CD4-positive, alpha-beta T cell treated with Interleukin-15 for 4 hours (primary cell): Measurements from ENCODE around the gene CHST9.
"Not testable (repeated sequence)": the region's sequence is repeated elsewhere in the genome, so short reads cannot be mapped to it uniquely, and the experiment has no call there.

Experiments used
- DNase-seq: peaks from one replicate; pipeline ENCODE4 v3.0.0-alpha.2; 2020; ENCODE audit warnings: low spot score

The CHST9 gene

GRCh38 chr18:27171993-27172392 is 13.1 kb downstream of the CHST9 start:
- DNase-seq, result no peak

DNA sequence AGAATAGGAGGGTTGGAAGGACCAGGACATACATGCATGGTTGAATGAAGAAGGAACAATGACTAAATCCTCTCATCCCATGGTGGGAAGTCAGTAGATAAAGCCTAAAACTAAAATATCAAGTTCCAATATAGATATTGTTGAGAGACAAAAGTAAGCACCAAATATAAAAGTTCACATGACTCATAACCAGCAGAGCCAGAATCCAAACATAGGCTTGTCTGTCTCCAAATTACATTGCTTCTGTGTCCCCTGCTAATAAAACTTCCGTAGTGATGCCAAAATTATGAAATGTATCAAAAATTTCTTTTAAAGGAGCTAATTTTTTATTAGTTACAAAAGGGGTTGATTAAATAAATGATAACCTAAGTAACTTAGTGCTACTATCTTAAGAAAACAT is 19.7 kb downstream of the CHST9 start:
- no peak for DNase-seq

DNA sequence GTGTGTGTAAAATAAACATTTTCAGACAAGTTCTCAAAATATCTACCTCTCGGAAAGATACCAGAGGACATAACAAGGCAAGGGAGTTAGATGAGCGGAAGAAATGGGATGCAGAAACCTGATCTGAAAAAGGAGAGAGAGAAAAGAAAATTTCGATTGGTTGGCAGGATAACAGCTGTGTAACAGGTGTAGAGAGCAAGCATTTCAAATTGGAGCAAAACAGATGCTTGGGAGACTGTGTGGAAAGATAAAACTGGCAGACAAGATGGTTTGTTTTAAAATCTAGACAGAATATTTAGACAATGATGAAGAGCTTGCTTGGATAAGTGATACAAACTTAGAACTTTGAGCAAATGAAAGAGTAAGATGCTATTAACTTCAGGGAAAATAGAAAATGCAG is 20.2 kb downstream of the CHST9 start:
- no peak for DNase-seq

GRCh38 chr18:27163197-27163716 is 21.9 kb downstream of the CHST9 start:
- not testable (repeated sequence) for DNase-seq

DNA sequence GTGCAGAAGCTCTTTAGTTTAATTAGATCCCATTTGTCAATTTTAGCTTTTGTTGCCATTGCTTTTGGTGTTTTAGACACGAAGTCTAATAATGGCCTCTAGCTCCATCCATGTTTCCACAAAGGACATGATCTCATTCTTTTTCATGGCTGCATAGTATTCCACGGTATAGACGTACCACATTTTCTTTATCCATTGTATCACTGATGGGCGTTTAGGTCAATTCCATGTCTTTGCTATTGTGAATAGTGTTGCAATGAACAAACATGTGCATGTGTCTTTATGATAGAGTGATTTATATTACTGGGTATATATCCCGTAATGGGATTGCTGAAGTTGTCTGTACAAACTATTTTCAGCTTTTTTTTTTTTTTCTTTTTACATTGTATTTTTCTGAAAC is 35.9 kb downstream of the CHST9 start:
- not testable (repeated sequence) for DNase-seq

DNA sequence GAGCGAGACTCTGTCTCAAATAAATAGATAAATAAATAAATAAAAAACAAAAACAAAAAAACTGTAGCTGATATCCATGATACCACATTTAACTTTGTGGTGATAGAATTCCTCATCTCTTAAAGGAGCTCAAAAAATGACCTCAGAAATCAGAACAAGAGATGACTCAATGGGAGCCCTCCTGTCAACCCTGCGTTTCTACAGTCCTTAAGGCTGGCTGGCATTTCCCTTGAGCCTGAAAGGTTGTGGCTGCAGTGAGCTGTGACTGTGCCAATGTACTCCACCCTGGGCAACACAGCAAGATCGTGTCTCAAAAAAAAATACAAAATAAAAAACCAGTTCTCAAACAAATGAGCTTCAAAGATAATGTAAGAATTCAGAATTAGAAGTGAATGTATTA is 40.4 kb downstream of the CHST9 start:
- DNase-seq, result no peak

DNA sequence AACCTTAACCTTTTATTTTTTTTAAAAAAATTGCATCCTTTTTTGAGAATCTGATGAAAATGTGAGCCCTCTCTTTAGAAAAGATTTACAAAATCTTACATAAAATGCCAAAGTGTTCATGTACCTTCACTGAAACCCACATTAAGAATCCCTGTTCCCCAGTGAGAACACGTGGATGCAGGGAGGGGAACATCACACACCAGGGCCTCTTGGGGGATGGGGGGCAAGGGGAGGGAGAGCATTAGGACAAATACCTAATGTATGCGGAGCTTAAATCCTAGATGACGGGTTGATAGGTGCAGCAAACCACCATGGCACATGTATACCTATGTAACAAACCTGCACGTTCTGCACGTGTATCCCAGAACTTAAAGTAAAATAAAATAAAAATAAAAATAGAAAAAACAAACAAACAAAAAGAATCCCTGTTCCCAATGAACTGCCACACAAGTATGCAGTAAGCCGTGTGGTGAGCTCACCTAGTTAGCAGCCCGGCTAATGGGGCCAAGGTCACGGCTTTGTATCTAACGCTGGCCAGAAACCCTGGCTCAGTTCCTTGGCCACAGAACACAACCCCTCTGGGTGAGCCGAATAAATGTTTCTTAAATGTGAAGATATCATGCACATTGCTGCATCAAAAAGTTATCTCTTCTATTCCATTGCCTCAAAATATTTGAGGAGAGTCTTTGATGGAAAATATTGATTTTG is 41.4 kb downstream of the CHST9 start:
- no peak for DNase-seq

- no peak for DNase-seq
These were observed 42.2 kb downstream of the CHST9 start for GRCh38 chr18:27142891-27143290.

- no peak for DNase-seq
These were observed 43.2 kb downstream of the CHST9 start for GRCh38 chr18:27141876-27142275.

DNA sequence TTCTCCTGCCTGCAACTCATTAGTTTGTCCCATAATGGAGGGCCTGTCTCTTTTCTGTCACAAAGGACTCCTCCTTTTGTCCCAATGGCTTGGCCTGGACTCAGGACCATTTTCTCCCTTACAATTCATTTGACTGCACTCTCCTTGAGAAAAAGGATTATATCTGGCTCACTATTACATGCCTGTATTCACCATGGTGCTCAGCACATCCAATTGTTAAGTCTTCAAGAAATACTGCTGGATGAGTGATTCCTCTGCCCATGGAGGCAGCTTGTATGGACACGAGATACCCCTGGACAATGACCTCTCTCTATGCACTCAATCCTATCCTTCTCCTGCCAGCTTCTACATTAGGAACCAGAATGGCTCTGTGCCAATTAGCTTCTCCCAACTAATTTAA is 47.0 kb downstream of the CHST9 start:
- DNase-seq, result no peak

GRCh38 chr18:27136208-27136535 is 48.9 kb downstream of the CHST9 start:
- DNase-seq, result no peak

- no peak for DNase-seq
These were observed 49.5 kb downstream of the CHST9 start for GRCh38 chr18:27135504-27136207.

DNA sequence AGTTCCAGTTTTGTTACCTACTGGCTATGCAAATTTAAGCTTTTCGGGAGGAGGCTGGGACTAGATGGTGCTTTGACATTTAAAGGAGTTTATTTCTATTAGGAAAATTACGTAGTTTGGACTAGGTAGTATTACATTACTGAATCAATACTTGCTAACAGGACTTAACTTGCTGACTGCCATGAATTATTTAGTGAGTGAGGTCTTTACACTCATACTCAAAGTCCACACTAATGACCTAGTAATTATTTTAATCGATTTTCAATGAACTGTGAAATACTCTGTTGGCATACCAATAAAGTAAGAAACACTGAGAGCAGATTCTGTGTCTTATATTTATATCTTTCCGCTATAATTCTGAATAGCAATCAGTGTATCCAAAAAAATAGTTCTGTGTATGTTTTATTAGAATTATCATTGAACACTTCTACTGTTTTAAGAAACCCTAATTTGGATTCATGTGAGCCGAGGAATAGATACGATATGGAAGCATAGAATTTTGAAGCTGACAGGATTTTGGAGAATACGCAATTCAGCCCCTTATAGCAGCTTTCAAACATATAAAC is 55.0 kb downstream of the CHST9 start:
- DNase-seq, result no peak

DNA sequence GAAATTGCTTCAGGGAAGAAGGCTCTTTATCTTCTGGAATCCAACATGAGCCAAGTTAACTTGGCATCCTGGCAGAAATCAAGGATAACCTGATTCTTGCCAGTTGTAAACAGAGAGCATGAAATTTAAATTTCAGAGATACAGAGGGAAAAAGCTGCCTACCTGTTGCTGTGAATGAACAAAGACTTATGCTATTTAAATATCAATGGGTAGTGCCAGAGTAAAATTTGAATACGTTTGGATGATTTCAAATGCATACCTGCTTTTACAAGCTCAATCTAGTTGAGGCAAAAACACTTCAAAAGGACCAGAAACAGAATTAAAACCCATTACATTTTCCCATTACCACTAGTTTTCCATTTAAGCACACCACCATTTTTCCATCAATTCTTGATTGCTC is 60.9 kb downstream of the CHST9 start:
- no peak for DNase-seq

DNA sequence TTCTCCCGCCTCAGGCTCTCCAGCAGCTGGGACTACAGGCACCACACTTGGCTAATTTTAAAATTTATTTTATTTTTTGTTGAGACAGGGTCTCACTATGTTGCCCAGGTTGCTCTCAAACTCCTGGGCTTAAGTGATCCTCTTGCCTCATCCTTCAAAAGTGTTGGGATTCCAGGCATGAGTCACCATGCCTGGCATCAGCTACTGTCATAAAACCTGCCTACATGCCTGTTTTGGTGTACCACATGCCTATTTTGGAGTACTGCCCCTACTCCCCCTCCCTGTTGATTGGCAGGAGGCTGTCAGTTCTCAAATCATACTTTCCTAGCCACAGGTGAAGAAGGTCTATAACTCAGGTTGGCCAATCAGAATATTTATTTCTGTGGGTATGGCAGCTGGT is 64.0 kb downstream of the CHST9 start:
- DNase-seq, result no peak

DNA sequence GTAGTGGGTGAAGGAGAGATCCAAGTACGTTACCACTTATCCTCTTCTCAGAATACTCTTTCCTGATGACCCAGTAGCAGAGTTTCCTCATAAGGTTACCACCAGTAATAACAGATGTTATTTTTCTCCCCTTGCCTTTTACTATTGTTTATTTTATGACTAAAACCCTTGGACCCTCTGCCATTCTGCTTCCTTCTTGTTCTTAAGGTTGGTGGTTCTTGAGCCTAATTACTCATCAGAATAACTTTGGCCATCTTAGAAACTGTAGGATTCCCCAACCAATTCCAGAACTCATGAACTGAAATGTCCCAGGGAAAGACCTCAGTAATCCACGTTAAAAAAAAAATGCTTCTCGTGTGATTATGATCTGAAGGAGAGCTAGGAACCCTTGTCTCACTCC is 64.9 kb downstream of the CHST9 start:
- no peak for DNase-seq

DNA sequence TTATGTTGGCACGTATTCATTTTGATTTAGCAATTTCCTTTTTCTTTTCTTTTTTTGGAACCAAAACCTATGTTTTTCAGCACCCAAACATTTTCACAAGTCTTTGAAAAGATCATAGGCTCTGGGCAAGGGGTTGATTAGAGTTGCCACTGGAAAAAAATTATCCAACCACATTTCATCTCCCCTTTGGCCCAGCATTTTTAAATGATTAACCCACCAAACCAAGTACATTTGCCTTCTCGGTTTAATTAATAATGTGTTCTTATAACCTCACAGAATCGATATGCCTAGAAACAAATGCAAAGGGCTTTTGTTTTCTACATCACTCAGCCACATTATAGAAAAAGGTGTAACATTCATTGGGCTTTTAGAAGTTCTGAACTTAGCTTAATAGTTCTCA is 66.1 kb downstream of the CHST9 start:
- no peak for DNase-seq

DNA sequence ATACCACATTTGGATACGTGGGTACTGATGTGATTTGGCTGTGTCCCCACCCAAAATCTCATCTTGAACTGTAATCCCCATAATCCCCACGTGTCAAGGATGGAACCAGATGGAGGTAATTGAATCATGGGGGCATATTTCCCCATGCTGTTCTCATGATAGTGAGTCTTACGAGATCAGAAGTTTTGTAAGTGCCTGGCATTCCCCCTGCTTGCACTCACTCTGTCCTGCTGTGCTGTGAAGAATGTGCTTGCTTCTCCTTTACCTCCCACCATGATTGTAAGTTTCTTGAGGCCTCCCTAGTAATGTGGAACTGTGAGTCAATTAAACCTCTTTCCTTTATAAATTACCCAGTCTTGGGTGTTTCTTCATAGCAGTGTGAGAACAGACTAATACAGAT is 70.3 kb downstream of the CHST9 start:
- no peak for DNase-seq

- DNase-seq, result no peak
These were observed 71.8 kb downstream of the CHST9 start for GRCh38 chr18:27113358-27113757.

DNA sequence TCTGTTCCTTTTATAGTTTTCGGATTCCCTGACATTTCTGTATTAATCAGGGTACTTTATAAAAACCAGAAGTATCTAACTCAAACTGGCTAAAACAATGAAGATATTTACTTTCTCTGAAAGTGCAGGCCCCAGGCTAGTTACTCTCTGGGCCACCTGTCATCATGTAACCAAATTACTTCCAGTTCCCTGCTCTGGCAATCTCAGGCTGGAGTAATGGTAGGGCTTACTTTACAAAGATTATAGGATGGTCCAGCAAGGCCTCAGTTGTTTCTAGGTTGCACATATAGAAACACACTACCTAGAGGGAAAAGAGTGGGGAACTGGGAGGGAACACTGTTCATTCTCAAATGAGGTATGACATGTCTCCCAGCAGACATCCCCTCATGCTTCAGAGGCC is 74.8 kb downstream of the CHST9 start:
- no peak for DNase-seq

DNA sequence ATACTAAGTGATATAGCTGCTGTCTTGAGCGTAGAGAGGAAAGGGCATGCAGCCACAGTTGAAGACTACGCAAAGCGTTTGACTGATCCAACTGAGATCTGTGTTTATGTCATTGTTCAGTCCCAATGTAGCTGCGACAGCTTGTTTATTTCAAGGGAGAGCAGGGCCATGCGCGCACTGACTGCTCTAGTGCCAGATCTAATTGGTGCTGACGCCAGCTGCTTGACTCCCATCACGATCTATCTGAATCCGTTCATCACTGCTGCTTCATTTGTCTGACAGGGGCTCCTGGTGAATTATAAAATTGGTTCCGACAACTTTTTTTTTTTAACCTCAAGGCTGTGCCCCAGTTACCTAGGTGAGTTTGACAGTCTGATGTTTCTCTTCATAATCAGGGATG is 75.7 kb downstream of the CHST9 start:
- no peak for DNase-seq

DNA sequence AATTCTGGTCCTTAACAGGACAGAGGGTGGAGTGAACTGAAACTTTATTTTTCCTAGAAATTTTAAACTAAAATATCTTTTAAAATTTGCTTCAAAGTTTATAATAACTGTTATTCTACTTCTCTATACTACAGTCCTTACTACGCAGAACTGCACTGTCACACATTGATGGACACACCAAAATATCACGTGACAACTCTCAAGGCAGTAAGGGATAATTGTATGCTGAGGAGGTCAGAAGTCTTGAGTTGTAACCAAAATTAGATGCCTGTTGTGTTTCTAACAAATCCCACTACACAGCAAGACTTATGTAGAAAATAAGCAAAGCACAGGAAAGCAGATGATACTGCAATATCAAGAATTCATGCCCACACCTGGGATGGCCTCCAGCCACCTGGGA is 76.3 kb downstream of the CHST9 start:
- no peak for DNase-seq

DNA sequence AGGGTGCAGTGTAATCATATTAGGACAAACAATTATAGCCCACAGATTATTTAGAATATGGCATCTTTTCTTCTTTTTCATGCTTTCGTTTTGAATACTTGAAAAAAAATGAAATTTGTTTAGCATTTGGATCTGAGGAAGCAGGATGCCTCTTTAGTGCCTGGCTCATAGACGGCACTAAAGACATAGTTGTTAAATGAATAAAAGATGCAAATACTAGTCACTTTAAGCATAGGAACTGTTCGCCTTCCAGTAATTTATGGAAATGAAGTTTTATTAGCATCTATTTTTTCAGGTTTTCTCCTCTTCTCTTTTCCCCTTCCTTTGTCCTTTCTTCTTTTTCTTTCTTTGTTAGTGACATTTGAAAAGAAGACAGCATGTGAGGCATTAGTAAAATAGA is 80.4 kb downstream of the CHST9 start:
- no peak for DNase-seq

DNA sequence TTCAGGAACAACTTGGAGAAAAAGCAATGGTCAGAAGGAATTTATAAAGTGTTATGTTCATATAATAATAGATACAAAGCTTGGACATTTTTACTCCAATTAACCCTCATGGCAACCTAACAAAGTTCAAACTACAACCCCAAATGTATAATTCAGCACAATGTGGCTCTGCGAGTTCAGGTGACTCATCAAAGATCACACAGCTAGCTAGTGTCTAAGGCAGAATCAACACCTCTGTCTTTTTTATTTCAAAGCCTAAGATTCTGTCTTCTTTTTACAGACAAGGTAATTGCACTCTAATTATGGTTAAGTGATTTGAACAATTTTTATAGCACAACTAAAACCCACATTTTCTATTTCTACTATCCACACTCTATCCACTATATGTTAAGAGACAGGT is 90.5 kb downstream of the CHST9 start:
- no peak for DNase-seq
